ENCODE results near the gene CYP24A1.
"Not testable (repeated sequence)": the region's sequence is repeated elsewhere in the genome, so short reads cannot be mapped to it uniquely, and the experiment has no call there.

The CYP24A1 gene

GRCh38 chr20:54144847-54145414 is 28.9 kb downstream of the CYP24A1 start:
- no peak for DNase-seq (ENCODE audit: low read depth, low spot score)
- no peak overlapping the region for H3K4me3 ChIP-seq (ENCODE audit: low read length)

GRCh38 chr20:54140927-54141566 is 32.7 kb downstream of the CYP24A1 start:
- H3K4me3 ChIP-seq (ENCODE audit: low read length) = no peak overlapping the region
- DNase-seq (ENCODE audit: low read depth, low spot score) = no peak

GRCh38 chr20:54140486-54140885 is 33.3 kb downstream of the CYP24A1 start:
- no peak overlapping the region for H3K4me3 ChIP-seq (ENCODE audit: low read length)
- DNase-seq (ENCODE audit: low read depth, low spot score) = no peak

GRCh38 chr20:54140067-54140466 is 33.7 kb downstream of the CYP24A1 start:
- H3K4me3 ChIP-seq (ENCODE audit: low read length) = no peak overlapping the region
- DNase-seq (ENCODE audit: low read depth, low spot score) = no peak

- H3K4me3 ChIP-seq (ENCODE audit: low read length) = no peak overlapping the region
- DNase-seq (ENCODE audit: low read depth, low spot score) = no peak
Measured at GRCh38 chr20:54139188-54139587, 34.6 kb downstream of the CYP24A1 start.

GRCh38 chr20:54138427-54138826 is 35.4 kb downstream of the CYP24A1 start:
- no peak overlapping the region for H3K4me3 ChIP-seq (ENCODE audit: low read length)
- no peak for DNase-seq (ENCODE audit: low read depth, low spot score)

- no peak overlapping the region for H3K4me3 ChIP-seq (ENCODE audit: low read length)
- no peak for DNase-seq (ENCODE audit: low read depth, low spot score)
Measured at GRCh38 chr20:54137115-54137514, 36.7 kb downstream of the CYP24A1 start.

GRCh38 chr20:54134445-54135220 is 39.2 kb downstream of the CYP24A1 start:
- no peak for DNase-seq (ENCODE audit: low read depth, low spot score)

GRCh38 chr20:54133434-54134427 is 40.1 kb downstream of the CYP24A1 start:
- DNase-seq (ENCODE audit: low read depth, low spot score) = no peak
- no peak overlapping the region for H3K4me3 ChIP-seq (ENCODE audit: low read length)

More at GRCh38 chr20:54134445-54135220, 39.2 kb downstream of the CYP24A1 start:
- H3K4me3 ChIP-seq (ENCODE audit: low read length) = no peak overlapping the region

- H3K4me3 ChIP-seq (ENCODE audit: low read length) = no peak overlapping the region
- DNase-seq (ENCODE audit: low read depth, low spot score) = no peak
Measured at GRCh38 chr20:54132612-54133433, 41.0 kb downstream of the CYP24A1 start.

GRCh38 chr20:54131675-54132611 is 41.8 kb downstream of the CYP24A1 start:
- H3K4me3 ChIP-seq (ENCODE audit: low read length) = no peak overlapping the region
- no peak for DNase-seq (ENCODE audit: low read depth, low spot score)

- H3K4me3 ChIP-seq (ENCODE audit: low read length); DNase-seq (ENCODE audit: low read depth, low spot score): not testable (repeated sequence)
Measured at GRCh38 chr20:54131125-54131524, 42.7 kb downstream of the CYP24A1 start.

- no peak for DNase-seq (ENCODE audit: low read depth, low spot score)
- no peak overlapping the region for H3K4me3 ChIP-seq (ENCODE audit: low read length)
Measured at GRCh38 chr20:54129350-54129749, 44.4 kb downstream of the CYP24A1 start.

- no peak for DNase-seq (ENCODE audit: low read depth, low spot score)
- H3K4me3 ChIP-seq (ENCODE audit: low read length) = no peak overlapping the region
Measured at GRCh38 chr20:54127855-54128574, 45.8 kb downstream of the CYP24A1 start.

GRCh38 chr20:54126806-54127655 is 46.8 kb downstream of the CYP24A1 start:
- DNase-seq (ENCODE audit: low read depth, low spot score) = no peak

GRCh38 chr20:54126328-54126727 is 47.5 kb downstream of the CYP24A1 start:
- H3K4me3 ChIP-seq (ENCODE audit: low read length); DNase-seq (ENCODE audit: low read depth, low spot score): not testable (repeated sequence)

More at GRCh38 chr20:54126806-54127655, 46.8 kb downstream of the CYP24A1 start:
- no peak overlapping the region for H3K4me3 ChIP-seq (ENCODE audit: low read length)

Measured in Jurkat, Clone E6-1 (cell line).